Hematopoietic multipotent progenitor cell treated with erythropoietin and hydrocortisone succinate and interleukin-3 and kit ligand, for 6 days (in vitro differentiated cells): ENCODE results near the gene TNF.

Experiments
- DNase-seq: peaks from one replicate; pipeline ENCODE4 v3.0.0-alpha.2; 2015

The TNF gene

GRCh38 chr6:31545291-31545690 is 30.1 kb upstream of the TNF start:
- no peak for DNase-seq

- DNase-seq = peak; percentile 92
These were observed 28.9 kb upstream of the TNF start, which contains the start of gene ATP6V1G2 for GRCh38 chr6:31546339-31546957. TSS of gene ATP6V1G2 (minus strand) at chr6:31546608. CDS start at chr6:31546559, 49 bp downstream.

GRCh38 chr6:31546958-31547726 is 28.2 kb upstream of the TNF start, which contains the start of gene NFKBIL1:
TSS of gene NFKBIL1 (plus strand) at chr6:31547608. CDS start at chr6:31547695, 87 bp downstream.
- DNase-seq = peak; percentile 98

- no peak for DNase-seq
These were observed 27.4 kb upstream of the TNF start for GRCh38 chr6:31547727-31548543.

GRCh38 chr6:31548544-31548873 is 26.9 kb upstream of the TNF start:
- DNase-seq = no peak

GRCh38 chr6:31551371-31551770 is 24.0 kb upstream of the TNF start:
- DNase-seq = peak; percentile 91

- DNase-seq = no peak
These were observed 19.1 kb upstream of the TNF start for GRCh38 chr6:31556307-31556706.

GRCh38 chr6:31557443-31558317 is 17.7 kb upstream of the TNF start:
- no peak for DNase-seq

GRCh38 chr6:31558318-31558625 is 17.1 kb upstream of the TNF start:
- no peak for DNase-seq

GRCh38 chr6:31558631-31559500 is 16.5 kb upstream of the TNF start:
- peak; percentile 84 for DNase-seq

- no peak for DNase-seq
These were observed 15.8 kb upstream of the TNF start for GRCh38 chr6:31559606-31559957.

GRCh38 chr6:31559958-31560696 is 15.2 kb upstream of the TNF start:
- peak; percentile 75 for DNase-seq

- no peak for DNase-seq
These were observed 14.7 kb upstream of the TNF start for GRCh38 chr6:31560697-31561058.

- DNase-seq = no peak
These were observed 7.6 kb upstream of the TNF start for GRCh38 chr6:31567531-31568370.

GRCh38 chr6:31568537-31568961 is 6.8 kb upstream of the TNF start:
- DNase-seq = no peak

GRCh38 chr6:31569861-31570536 is 5.4 kb upstream of the TNF start:
- no peak for DNase-seq

- no peak for DNase-seq
These were observed 3.1 kb upstream of the TNF start, which contains the start of gene LTA for GRCh38 chr6:31572041-31572911. TSS of gene LTA (plus strand) at chr6:31572289. CDS start at chr6:31572743, 454 bp downstream.
